ENCODE measurements around the gene TPGS1.

Gene TPGS1

GRCh38 chr19:543910-544608 lies 36.8 kb downstream of the TPGS1 start, which contains the start of gene GZMM:
Gene GZMM, plus strand, starts transcription at chr19:544053. Its CDS starts 19 bp downstream, at chr19:544072.
- no peak for TF ChIP-seq CTCF (IDR thresholded peaks at IDR 0.05)

DNA sequence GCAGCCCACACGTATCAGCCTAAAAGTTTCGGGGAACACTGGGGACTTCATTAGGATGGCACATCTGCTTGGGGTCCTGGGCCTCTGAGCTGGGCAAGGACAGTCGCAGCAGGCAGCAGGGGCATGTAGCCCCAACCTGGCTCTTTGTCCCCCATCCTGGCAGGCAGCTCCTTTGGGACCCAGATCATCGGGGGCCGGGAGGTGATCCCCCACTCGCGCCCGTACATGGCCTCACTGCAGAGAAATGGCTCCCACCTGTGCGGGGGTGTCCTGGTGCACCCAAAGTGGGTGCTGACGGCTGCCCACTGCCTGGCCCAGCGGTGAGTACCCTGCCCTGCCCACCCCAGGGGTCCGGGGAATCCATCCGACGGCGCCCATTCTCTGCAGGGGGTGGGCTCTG lies 39.8 kb downstream of the TPGS1 start:
- TF ChIP-seq CTCF (IDR thresholded peaks at IDR 0.05) = no peak

DNA sequence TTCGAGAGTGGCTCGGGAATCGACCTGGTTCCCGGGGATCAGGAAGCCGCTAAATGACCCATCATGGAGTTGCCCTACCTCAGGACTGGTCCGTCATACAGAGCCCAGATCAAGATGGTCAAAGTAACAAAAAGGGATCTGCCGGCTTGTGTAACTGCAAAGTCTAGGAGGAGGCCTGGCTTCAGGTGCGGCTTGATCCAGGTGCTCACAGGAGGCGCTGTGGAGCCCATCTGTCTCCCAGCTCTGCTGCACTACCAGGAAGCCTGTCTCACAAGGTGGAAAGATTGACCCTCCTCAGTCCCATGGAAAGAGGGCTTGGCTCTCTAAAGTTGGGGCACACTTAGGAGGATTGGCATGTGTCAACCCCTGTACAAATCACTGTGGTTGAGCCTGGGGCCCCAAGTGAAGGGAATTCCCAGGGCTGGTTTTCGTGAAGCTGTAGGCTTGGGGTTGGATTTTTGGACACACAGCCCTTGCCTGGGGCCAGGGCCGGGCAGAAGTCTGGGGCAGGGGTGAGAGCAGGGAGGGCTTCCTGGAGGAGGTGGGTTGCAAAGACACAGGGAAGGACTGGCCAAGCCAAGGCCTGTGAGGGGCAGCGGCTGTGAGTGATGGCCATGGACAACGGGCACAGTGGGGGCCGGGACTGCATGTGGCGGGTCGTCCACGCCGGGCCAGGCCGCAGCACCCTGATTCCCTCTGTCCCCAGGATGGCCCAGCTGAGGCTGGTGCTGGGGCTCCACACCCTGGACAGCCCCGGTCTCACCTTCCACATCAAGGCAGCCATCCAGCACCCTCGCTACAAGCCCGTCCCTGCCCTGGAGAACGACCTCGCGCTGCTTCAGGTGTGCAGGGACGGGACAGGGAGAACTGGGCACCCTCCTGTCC lies 40.8 kb downstream of the TPGS1 start:
- TF ChIP-seq CTCF (IDR thresholded peaks at IDR 0.05) = no peak

- TF ChIP-seq CTCF (IDR thresholded peaks at IDR 0.05) = no peak
Measured at GRCh38 chr19:548886-549830, 41.9 kb downstream of the TPGS1 start.

- no peak for TF ChIP-seq CTCF (IDR thresholded peaks at IDR 0.05)
Measured at GRCh38 chr19:554817-555216, 47.5 kb downstream of the TPGS1 start.

DNA sequence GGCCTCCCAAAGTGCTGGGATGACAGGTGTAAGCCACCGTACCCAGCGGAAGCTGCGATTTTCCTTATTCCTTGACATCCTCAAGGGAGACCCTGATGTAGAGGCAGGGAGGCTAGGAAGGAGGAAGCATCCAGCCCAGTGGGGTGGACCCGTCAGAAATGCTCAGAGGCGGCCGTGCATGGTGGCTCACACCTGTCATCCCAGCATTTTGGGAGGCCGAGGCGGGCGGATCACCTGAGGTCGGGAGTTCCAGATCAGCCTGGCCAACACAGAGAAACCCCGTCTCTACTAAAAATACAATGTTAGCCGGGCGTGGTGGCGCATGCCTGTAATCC lies 48.1 kb downstream of the TPGS1 start:
- no peak for TF ChIP-seq CTCF (IDR thresholded peaks at IDR 0.05)

Measured in LNCAP (cell line).